Small intestine (tissue), 7 donors: Measurements from ENCODE around the gene ETV1. TPM values are rescaled to one million over a fixed set of nuclear protein-coding genes. Genes with fewer than 3 reads are reported as not detected.

Experiments used
- DNase-seq, 2 donors: peaks; one replicate each; pipeline versions ENCODE4 v3.0.0 to v3.0.0-alpha.2; 2013
- FAIRE-seq: peaks from 2 replicates; lab custom pipeline; 2012; peaks lifted over from hg19 to GRCh38; lab: Jason Lieb, UNC
- H3K27ac ChIP-seq, 3 donors: one replicate each; pipeline ENCODE4 v1.5.1; 2013; ENCODE audit warnings: low read length in 2 of 3, mild to moderate bottlenecking in 2 of 3, control low read depth in 1 of 3, inconsistent platforms in 1 of 3, low read depth in 1 of 3, moderate library complexity in 1 of 3
- H3K27me3 ChIP-seq, 3 donors: one replicate each; pipeline ENCODE4 v1.6.1; 2013; ENCODE audit warnings: low read length in 3 of 3, inconsistent platforms in 1 of 3; ENCODE audit not compliant: control insufficient read depth in 3 of 3, insufficient read depth in 3 of 3
- H3K36me3 ChIP-seq, 3 donors: one replicate each; pipeline ENCODE4 v1.6.1; 2013; ENCODE audit warnings: low read length in 3 of 3, inconsistent platforms in 1 of 3, low read depth in 1 of 3, mild to moderate bottlenecking in 1 of 3, moderate library complexity in 1 of 3; ENCODE audit not compliant: control insufficient read depth in 3 of 3, insufficient read depth in 2 of 3
- H3K4me1 ChIP-seq, 3 donors: one replicate each; pipeline ENCODE4 v1.6.1; 2013; ENCODE audit warnings: low read length in 2 of 3, inconsistent platforms in 1 of 3, low read depth in 1 of 3, mild to moderate bottlenecking in 1 of 3, moderate library complexity in 1 of 3; ENCODE audit not compliant: control insufficient read depth in 3 of 3, insufficient read depth in 2 of 3
- H3K4me3 ChIP-seq, 3 donors: one replicate each; pipeline ENCODE4 v1.5.1; 2013; ENCODE audit warnings: low read length in 3 of 3, control low read depth in 1 of 3, inconsistent platforms in 1 of 3, low read depth in 1 of 3, mild to moderate bottlenecking in 1 of 3, moderate library complexity in 1 of 3
- H3K9me3 ChIP-seq, 2 donors: one replicate each; pipeline ENCODE4 v1.6.1; 2013; ENCODE audit warnings: low read depth in 1 of 2, low read length in 1 of 2; ENCODE audit not compliant: control insufficient read depth in 2 of 2, insufficient read depth in 1 of 2
- WGBS, 3 donors: extraction: QIAGEN DNeasy Blood & Tissue Kit; methylation state at CpG; one replicate each; pipeline ENCODE4 v1.1.7; 2013; 5-methylcytosine and 5-hydroxymethylcytosine counted together
- polyA plus RNA-seq, 4 donors: library from polyadenylated mRNA; stranded (reverse) in 3 of 4; unstranded in 1 of 4; fragments of 200-250 nt in 3 of 4; fragments of 120-200 nt in 1 of 4; gene quantifications; one replicate each; pipeline versions ENCODE4 v1.2.1 to v1.2.3, GENCODE V29; 2013
- donor health status: healthy with polysubstance abuse.
- donor health status: control.
- donor health status: control.
- donor health status: Bipolar disorder and iron deficiency.
- donor health status: healthy.

The ETV1 gene
- polyA plus RNA-seq, 4 donors = under 0.01 to 13.0 (median 1.9) TPM

DNA sequence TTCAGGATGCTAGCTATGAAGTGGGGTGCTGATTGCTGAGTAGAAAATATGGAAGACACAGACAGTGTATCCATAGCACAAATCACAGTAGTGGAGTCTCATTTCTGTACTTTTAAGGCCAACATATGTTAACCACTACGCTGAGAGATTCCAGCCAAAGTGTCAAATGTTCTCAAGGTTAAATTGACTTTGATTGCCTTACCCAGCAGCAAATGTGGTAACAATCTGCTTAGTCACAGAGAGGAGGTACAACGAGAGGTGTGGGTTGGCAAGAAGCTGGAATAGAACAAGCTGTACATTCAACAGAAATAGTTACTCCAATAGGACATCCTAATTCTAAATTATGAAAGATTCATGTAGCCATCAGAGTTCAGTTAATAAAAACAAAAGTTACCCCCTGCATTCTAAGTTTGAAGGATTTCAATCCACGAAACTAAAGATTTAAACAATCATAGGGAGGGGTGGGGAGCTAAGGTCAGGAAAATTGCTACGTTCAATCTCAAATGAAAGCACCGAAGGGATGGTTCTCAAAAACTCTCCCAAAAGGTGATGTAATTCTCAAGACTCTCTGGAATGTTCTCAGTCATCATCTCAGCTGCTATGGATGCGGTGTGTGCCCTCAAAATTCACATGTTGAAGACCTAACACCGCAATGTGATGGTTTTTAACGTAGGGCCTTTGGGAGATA lies 137.0 kb downstream of the ETV1 start:
- 77 to 87% (median 83%) methylated on average over 8 of the region's 8 CpGs for WGBS, 3 donors

GRCh38 chr7:13851736-13852135 lies 137.7 kb downstream of the ETV1 start:
- DNase-seq (no peak), FAIRE-seq (no peak)
- Histone ChIP-seq H3K4me1 (no peaks in the 10 kb centered on the region), H3K4me3 (no peak overlapping the region), H3K9me3 (no peaks in the 10 kb centered on the region), H3K27ac (no peak overlapping the region), H3K27me3 (no peaks in the 10 kb centered on the region), H3K36me3 (no peaks in the 10 kb centered on the region)
- 69 to 85% (median 81%) methylated on average over 4 of the region's 4 CpGs for WGBS, 3 donors

More for the DNA sequence above, 137.0 kb downstream of the ETV1 start:
- Histone ChIP-seq H3K36me3 (no peaks in the 10 kb centered on the region), H3K4me3 (no peak overlapping the region), H3K27ac (no peak overlapping the region), H3K9me3 (no peaks in the 10 kb centered on the region), H3K4me1 (no peaks in the 10 kb centered on the region), H3K27me3 (no peaks in the 10 kb centered on the region)
- DNase-seq (no peak), FAIRE-seq (no peak)

DNA sequence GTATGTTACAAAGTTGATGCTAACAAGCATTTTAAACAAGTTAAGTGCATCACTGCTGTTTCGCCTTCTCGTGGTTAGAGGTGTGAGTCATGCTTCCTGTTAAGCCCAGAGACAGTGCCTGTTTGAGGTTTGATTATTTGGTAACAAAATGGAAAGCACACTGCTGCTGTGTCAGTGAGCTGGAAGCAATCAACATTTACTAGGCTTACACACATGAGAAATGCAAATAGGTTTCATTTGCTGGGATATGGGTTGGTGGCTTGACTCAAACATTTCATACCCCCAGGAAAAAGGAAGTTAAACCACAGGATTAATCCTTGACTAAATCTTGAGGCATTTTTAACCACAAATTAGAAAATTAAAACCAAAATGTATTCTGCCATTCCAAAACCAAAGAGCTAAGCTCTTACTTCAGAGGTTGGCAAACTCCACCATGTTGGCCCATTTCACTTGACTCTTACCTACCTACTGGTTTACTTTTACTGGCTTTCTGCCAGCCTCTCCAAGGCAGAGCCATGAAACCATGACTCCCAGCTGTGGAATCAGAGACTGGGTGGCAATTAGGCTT lies 139.2 kb downstream of the ETV1 start:
- Histone ChIP-seq H3K27ac (peak overlapping the region in 1 of 3 donors; percentile 75), H3K4me3 (no peak overlapping the region), H3K9me3 (no peaks in the 10 kb centered on the region), H3K27me3 (no peaks in the 10 kb centered on the region), H3K4me1 (no peaks in the 10 kb centered on the region), H3K36me3 (no peaks in the 10 kb centered on the region)
- FAIRE-seq = no peak
- DNase-seq = peak; percentile 26 to 58
- 24 to 29% (median 28%) methylated on average over 2 of the region's 2 CpGs for WGBS, 3 donors

DNA sequence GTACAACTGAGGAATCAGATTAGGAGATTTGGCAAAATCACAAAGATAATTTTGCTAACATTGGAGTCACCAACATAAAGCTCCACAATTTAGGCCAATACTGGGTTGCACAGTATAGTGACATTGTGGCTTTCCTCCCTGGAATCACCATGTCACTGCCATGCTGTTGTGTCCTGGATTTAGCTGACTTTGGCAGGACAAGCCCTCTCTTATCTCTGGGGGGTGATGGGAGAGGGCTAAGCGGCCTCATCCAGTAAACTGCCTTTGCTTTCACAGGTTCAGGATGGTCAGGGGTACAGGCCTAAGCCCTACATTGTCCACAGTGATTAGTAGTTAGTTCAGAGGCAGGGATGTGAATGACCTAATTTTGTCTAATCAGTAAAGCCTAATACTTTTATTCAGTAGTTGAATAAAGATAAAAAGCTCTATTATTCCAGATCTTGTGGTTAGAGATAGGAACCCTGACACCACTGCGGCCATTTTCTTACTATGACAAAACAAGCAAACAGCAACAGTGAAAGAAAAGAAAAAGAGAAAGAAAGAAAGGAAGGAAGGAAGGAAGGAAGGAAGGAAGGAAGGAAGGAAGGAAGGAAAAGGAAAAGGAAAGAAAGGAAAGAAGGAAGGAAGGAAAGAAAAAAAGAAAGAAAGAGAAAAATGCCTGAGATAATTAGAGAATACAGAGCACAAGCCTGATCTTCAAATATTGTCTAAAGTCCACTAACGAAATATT lies 140.1 kb downstream of the ETV1 start:
- Histone ChIP-seq H3K9me3 (no peaks in the 10 kb centered on the region), H3K36me3 (no peaks in the 10 kb centered on the region), H3K27me3 (no peaks in the 10 kb centered on the region), H3K27ac (peak overlapping the region in 1 of 3 donors; percentile 55), H3K4me1 (no peaks in the 10 kb centered on the region), H3K4me3 (no peak overlapping the region)
- no peak for DNase-seq
- FAIRE-seq = no peak
- WGBS, 3 donors = 84 to 89% (median 87%) methylated on average over 3 of the region's 3 CpGs

DNA sequence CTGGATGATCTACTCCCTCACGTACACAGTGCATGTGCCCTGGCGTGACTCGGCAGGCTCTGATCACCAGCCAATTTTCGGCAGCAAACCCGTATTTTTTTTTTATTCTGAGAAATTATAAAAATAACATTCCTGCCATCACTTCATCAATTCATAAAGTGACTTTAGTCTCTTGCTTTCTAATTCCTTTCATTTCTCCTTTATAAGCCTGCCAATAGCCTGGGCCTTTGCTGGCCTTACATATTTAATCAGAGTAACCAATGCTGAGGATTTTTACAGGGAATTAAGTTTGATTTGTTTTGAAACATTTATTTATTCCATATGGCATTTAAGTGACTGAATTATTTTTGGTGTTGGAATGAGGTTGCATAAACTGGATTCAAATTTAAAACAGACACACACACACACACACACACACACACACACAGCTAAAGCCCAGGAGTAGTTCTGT lies 140.8 kb downstream of the ETV1 start:
- no peak for DNase-seq
- Histone ChIP-seq H3K27ac (no peak overlapping the region), H3K9me3 (no peaks in the 10 kb centered on the region), H3K27me3 (no peaks in the 10 kb centered on the region), H3K36me3 (no peaks in the 10 kb centered on the region), H3K4me1 (no peaks in the 10 kb centered on the region), H3K4me3 (no peak overlapping the region)
- WGBS, 3 donors = 67 to 85% (median 80%) methylated on average over 5 of the region's 5 CpGs
- no peak for FAIRE-seq

DNA sequence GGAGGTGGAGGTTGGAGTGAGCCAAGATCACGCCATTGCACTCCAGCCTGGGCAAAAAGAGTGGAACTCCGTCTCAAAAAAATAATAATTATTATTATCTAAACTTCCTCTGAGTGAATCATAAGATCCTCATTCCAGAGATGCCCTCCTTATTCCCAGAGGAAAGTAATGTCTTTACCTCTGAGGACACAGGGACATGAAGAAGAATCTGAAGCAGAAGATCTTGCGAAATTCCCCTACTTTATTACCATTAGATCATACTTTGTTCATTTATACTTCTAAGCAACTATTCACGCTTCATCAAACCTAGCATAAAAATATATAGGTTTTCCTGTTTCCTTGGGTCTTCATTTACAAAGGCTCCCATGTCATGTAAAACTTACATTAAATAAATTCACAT lies 143.1 kb downstream of the ETV1 start:
- 77 to 88% (median 83%) methylated on average over 4 of the region's 4 CpGs for WGBS, 3 donors
- H3K9me3 ChIP-seq = no peaks in the 10 kb centered on the region
- H3K36me3 ChIP-seq = no peaks in the 10 kb centered on the region
- no peaks in the 10 kb centered on the region for H3K27me3 ChIP-seq
- no peaks in the 10 kb centered on the region for H3K4me1 ChIP-seq
- no peak overlapping the region for H3K27ac ChIP-seq
- FAIRE-seq (no peak), DNase-seq (no peak)
- H3K4me3 ChIP-seq = no peak overlapping the region

DNA sequence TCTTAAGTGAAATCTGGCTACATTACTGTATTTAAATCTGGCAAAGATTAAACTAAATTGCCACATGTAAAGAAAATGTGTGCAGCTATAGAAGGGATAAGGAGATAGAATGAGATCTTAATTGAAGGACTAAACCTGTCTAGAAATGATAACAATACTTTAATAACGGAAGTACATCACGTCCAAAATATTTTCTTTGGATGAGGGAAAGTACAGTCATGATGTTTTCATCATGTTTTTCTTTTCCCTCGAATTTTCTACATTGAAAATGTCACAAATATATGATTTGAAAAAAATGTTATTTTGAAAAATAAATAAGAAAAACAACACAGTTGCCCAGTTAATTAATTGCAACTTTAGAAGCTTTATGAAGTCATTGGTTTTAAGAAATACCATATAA lies 143.9 kb downstream of the ETV1 start:
- 54 to 72% (median 58%) methylated on average over 3 of the region's 3 CpGs for WGBS, 3 donors
- no peaks in the 10 kb centered on the region for H3K36me3 ChIP-seq
- no peaks in the 10 kb centered on the region for H3K4me1 ChIP-seq
- no peaks in the 10 kb centered on the region for H3K27me3 ChIP-seq
- FAIRE-seq (no peak), DNase-seq (no peak)
- no peak overlapping the region for H3K4me3 ChIP-seq
- H3K27ac ChIP-seq = no peak overlapping the region
- H3K9me3 ChIP-seq = no peaks in the 10 kb centered on the region

DNA sequence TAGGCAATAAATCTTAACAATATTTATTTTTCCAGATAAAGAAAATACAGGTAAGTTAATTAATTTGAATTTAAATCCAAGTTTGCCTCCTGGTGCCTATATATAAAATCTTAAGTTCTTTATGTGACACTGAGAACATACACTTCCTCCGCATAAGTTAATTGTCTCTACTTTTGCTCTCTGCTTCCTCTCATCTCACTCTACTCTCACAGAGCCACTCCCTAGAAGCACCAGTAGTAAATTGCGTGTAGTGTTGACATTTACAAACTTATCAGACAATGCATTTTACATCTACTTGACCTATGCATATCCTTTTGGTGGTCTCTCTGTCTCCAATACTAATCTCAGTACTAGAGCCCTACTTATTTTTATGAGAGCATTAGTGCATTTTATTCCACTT lies 144.5 kb downstream of the ETV1 start:
- Histone ChIP-seq H3K9me3 (no peaks in the 10 kb centered on the region), H3K36me3 (no peaks in the 10 kb centered on the region), H3K4me3 (no peak overlapping the region), H3K27ac (no peak overlapping the region), H3K27me3 (no peaks in the 10 kb centered on the region), H3K4me1 (no peaks in the 10 kb centered on the region)
- DNase-seq (peak in 1 of 2 donors; percentile 15), FAIRE-seq (no peak)
- WGBS, 3 donors = 18 to 73% (median 46%) methylated on average over 2 of the region's 2 CpGs
